Activated CD4-positive, CD25-positive, alpha-beta regulatory T cell treated with anti-CD3 and anti-CD28 coated beads, Interleukin-2, amount 50 U/mL, for 16 hours (primary cell): ENCODE data around the gene EGLN1.

Experiments used
- DNase-seq: peaks from one replicate; pipeline ENCODE4 v3.0.0-alpha.2; 2020; ENCODE audit warnings: low read depth, low spot score

EGLN1 gene

GRCh38 chr1:231397886-231398671, 24.0 kb downstream of the EGLN1 start:
- DNase-seq, result no peak

- DNase-seq, result no peak
These were observed 25.4 kb downstream of the EGLN1 start for GRCh38 chr1:231396643-231397042.

- no peak for DNase-seq
These were observed 26.1 kb downstream of the EGLN1 start for GRCh38 chr1:231395998-231396390.

GRCh38 chr1:231395076-231395997, 26.8 kb downstream of the EGLN1 start:
- no peak for DNase-seq

GRCh38 chr1:231393668-231394067, 28.4 kb downstream of the EGLN1 start:
- no peak for DNase-seq

GRCh38 chr1:231392389-231393131, 29.5 kb downstream of the EGLN1 start:
- no peak for DNase-seq

GRCh38 chr1:231390071-231390470, 32.0 kb downstream of the EGLN1 start:
- no peak for DNase-seq

- DNase-seq, result no peak
These were observed 34.1 kb downstream of the EGLN1 start for GRCh38 chr1:231387770-231388669.

- no peak for DNase-seq
These were observed 35.6 kb downstream of the EGLN1 start for GRCh38 chr1:231386466-231386865.

GRCh38 chr1:231385416-231385748, 36.7 kb downstream of the EGLN1 start:
- no peak for DNase-seq

GRCh38 chr1:231384696-231385415, 37.2 kb downstream of the EGLN1 start:
- DNase-seq, result no peak

- DNase-seq, result no peak
These were observed 38.8 kb downstream of the EGLN1 start for GRCh38 chr1:231383159-231383860.

- no peak for DNase-seq
These were observed 39.7 kb downstream of the EGLN1 start for GRCh38 chr1:231382426-231382825.

- no peak for DNase-seq
These were observed 40.4 kb downstream of the EGLN1 start for GRCh38 chr1:231381729-231382128.

GRCh38 chr1:231376875-231377549, 45.1 kb downstream of the EGLN1 start:
- no peak for DNase-seq

GRCh38 chr1:231376101-231376500, 46.0 kb downstream of the EGLN1 start:
- DNase-seq, result no peak

GRCh38 chr1:231374394-231374793, 47.7 kb downstream of the EGLN1 start:
- no peak for DNase-seq

- DNase-seq, result no peak
These were observed 49.6 kb downstream of the EGLN1 start for GRCh38 chr1:231372501-231372900.

- DNase-seq, result no peak
These were observed 52.8 kb downstream of the EGLN1 start for GRCh38 chr1:231369282-231369681.
